ENCODE results near the gene THTPA.

THTPA gene

GRCh38 chr14:23518709-23519108 is 37.4 kb upstream of the THTPA start:
- no peak for TF ChIP-seq CTCF (IDR thresholded peaks at IDR 0.05; ENCODE audit: low read depth, low read length)
- no peak overlapping the region for H3K4me3 ChIP-seq (ENCODE audit: low read depth, low read length)

- H3K4me3 ChIP-seq (ENCODE audit: low read depth, low read length) = no peak overlapping the region
- no peak for TF ChIP-seq CTCF (IDR thresholded peaks at IDR 0.05; ENCODE audit: low read depth, low read length)
These were observed 35.1 kb upstream of the THTPA start for GRCh38 chr14:23520899-23521533.

GRCh38 chr14:23521785-23522640 is 34.1 kb upstream of the THTPA start:
- TF ChIP-seq CTCF (IDR thresholded peaks at IDR 0.05; ENCODE audit: low read depth, low read length) = no peak
- H3K4me3 ChIP-seq (ENCODE audit: low read depth, low read length) = no peak overlapping the region

GRCh38 chr14:23522643-23523198 is 33.4 kb upstream of the THTPA start:
- no peak for TF ChIP-seq CTCF (IDR thresholded peaks at IDR 0.05; ENCODE audit: low read depth, low read length)
- no peak overlapping the region for H3K4me3 ChIP-seq (ENCODE audit: low read depth, low read length)

- no peak overlapping the region for H3K4me3 ChIP-seq (ENCODE audit: low read depth, low read length)
These were observed 32.6 kb upstream of the THTPA start for GRCh38 chr14:23523229-23524016.

GRCh38 chr14:23524954-23525353 is 31.1 kb upstream of the THTPA start:
- TF ChIP-seq CTCF (IDR thresholded peaks at IDR 0.05; ENCODE audit: low read depth, low read length) = no peak
- H3K4me3 ChIP-seq (ENCODE audit: low read depth, low read length) = no peak overlapping the region

More at GRCh38 chr14:23523229-23524016, 32.6 kb upstream of the THTPA start:
- TF ChIP-seq CTCF (IDR thresholded peaks at IDR 0.05; ENCODE audit: low read depth, low read length) = no peak
